ENCODE results near the gene ZNF33B.

DNA sequence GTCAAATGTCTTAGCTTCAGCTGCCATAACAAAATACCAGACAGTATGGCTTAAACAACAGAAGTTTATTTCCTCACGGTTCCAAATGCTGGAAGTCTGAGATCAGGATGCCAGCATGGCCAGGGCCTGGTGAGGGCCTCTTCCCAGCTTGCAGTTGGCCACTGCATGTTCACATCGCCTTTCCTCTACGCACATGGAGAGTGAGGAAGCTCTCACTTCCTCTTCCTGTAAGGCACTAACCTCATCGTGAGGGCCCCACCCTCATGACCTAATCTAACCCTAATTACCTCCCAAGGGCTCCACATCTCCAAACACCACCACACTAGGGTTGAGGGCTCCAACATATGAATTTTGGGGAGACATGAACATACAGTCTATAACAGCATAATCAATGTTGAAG, 14.4 kb downstream of the ZNF33B start:
- TF ChIP-seq, protein P1, sequence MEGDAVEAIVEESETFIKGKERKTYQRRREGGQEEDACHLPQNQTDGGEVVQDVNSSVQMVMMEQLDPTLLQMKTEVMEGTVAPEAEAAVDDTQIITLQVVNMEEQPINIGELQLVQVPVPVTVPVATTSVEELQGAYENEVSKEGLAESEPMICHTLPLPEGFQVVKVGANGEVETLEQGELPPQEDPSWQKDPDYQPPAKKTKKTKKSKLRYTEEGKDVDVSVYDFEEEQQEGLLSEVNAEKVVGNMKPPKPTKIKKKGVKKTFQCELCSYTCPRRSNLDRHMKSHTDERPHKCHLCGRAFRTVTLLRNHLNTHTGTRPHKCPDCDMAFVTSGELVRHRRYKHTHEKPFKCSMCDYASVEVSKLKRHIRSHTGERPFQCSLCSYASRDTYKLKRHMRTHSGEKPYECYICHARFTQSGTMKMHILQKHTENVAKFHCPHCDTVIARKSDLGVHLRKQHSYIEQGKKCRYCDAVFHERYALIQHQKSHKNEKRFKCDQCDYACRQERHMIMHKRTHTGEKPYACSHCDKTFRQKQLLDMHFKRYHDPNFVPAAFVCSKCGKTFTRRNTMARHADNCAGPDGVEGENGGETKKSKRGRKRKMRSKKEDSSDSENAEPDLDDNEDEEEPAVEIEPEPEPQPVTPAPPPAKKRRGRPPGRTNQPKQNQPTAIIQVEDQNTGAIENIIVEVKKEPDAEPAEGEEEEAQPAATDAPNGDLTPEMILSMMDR (IDR thresholded peaks at IDR 0.05; ENCODE audit: low read depth, low read length): no peak
- TF ChIP-seq POLR2A (IDR thresholded peaks at IDR 0.05; ENCODE audit: extremely low read depth, insufficient read length) (no peak), MYC (IDR thresholded peaks at IDR 0.05; ENCODE audit: low read depth, low read length) (no peak)
- TF ChIP-seq, protein P2, sequence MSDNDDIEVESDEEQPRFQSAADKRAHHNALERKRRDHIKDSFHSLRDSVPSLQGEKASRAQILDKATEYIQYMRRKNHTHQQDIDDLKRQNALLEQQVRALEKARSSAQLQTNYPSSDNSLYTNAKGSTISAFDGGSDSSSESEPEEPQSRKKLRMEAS (IDR thresholded peaks at IDR 0.05; ENCODE audit: low read depth, low read length): no peak
